D721Med (cell line): ENCODE data around the gene RPL35.

ENCODE experiments used
- DNase-seq: peaks from one replicate; pipeline ENCODE4 v3.0.0; 2011; ENCODE audit warnings: low spot score; ENCODE audit not compliant: insufficient read length
- FAIRE-seq: peaks from 2 replicates; lab custom pipeline; 2011; peaks lifted over from hg19 to GRCh38; lab: Jason Lieb, UNC
- CTCF ChIP-seq: IDR thresholded peaks from 2 replicates; pipeline ENCODE4 v1.5.1; 2012; ENCODE audit warnings: mild to moderate bottlenecking, control low read depth; ENCODE audit not compliant: insufficient read depth; ENCODE audit errors: missing control alignments

Gene RPL35

GRCh38 chr9:124861342-124862229 lies at the start of gene RPL35, which contains the start of gene ARPC5L:
TSS of gene RPL35 (minus strand) at chr9:124861957. CDS start at chr9:124861912, 45 bp downstream.
TSS of gene ARPC5L (plus strand) at chr9:124862130. CDS start at chr9:124869291, 7,161 bp downstream.
- FAIRE-seq (no peak), DNase-seq (peak; percentile 98)
- no peak for TF ChIP-seq CTCF

- TF ChIP-seq CTCF = no peak
- FAIRE-seq (no peak), DNase-seq (no peak)
Observed at GRCh38 chr9:124908098-124908497, 46.3 kb upstream of the RPL35 start.

- FAIRE-seq (no peak), DNase-seq (no peak)
- TF ChIP-seq CTCF = no peak
Observed at GRCh38 chr9:124906966-124907365, 45.2 kb upstream of the RPL35 start.

GRCh38 chr9:124899845-124900244 lies 38.1 kb upstream of the RPL35 start:
- TF ChIP-seq CTCF = no peak
- FAIRE-seq = no peak
- DNase-seq = no peak

- FAIRE-seq (no peak), DNase-seq (no peak)
- no peak for TF ChIP-seq CTCF
Observed at GRCh38 chr9:124897570-124898460, 36.1 kb upstream of the RPL35 start.

GRCh38 chr9:124894741-124895170 lies 33.0 kb upstream of the RPL35 start:
- FAIRE-seq (no peak), DNase-seq (no peak)
- peak; percentile 49 for TF ChIP-seq CTCF
